ENCODE measurements around the gene ZNF426.

GRCh38 chr19:9566729-9567128 is 28.3 kb upstream of the ZNF426 start:
- no peak for TF ChIP-seq CTCF (IDR thresholded peaks at IDR 0.05)
- TF ChIP-seq POLR2A (IDR thresholded peaks at IDR 0.05; ENCODE audit: low read depth) = no peak
- no peak for TF ChIP-seq POLR2AphosphoS5 (IDR thresholded peaks at IDR 0.05)

Data from esophagus muscularis mucosa (tissue), 3 donors.